Liver (tissue), 9 donors: ENCODE data around the gene UBR3. TPM values are rescaled to one million over a fixed set of nuclear protein-coding genes. Genes with fewer than 3 reads are reported as not detected.

ENCODE experiments used
- DNase-seq: peaks from one replicate; pipeline ENCODE4 v3.0.0-alpha.2; 2017; ENCODE audit warnings: low spot score
- H3K27ac ChIP-seq, 2 donors: one replicate each; pipeline ENCODE4 v1.7.0; 2013; ENCODE audit warnings: inconsistent platforms in 2 of 2, low read length in 2 of 2, control low read depth in 1 of 2, low read depth in 1 of 2, mild to moderate bottlenecking in 1 of 2
- H3K27me3 ChIP-seq, 4 donors: one replicate each; pipeline versions ENCODE4 v1.6.1 to v1.7.0; 2013; ENCODE audit warnings: low read length in 3 of 4, inconsistent platforms in 1 of 4, mild to moderate bottlenecking in 1 of 4, moderate library complexity in 1 of 4; ENCODE audit not compliant: control insufficient read depth in 4 of 4, insufficient read depth in 4 of 4
- H3K36me3 ChIP-seq, 4 donors: one replicate each; pipeline versions ENCODE4 v1.6.1 to v1.7.0; 2013; ENCODE audit warnings: low read length in 3 of 4, mild to moderate bottlenecking in 3 of 4, low read depth in 1 of 4, moderate library complexity in 1 of 4; ENCODE audit not compliant: control insufficient read depth in 4 of 4, insufficient read depth in 3 of 4
- H3K4me1 ChIP-seq, 4 donors: one replicate each; pipeline versions ENCODE4 v1.6.1 to v1.7.0; 2013; ENCODE audit warnings: low read length in 3 of 4, mild to moderate bottlenecking in 3 of 4, moderate library complexity in 1 of 4; ENCODE audit not compliant: control insufficient read depth in 4 of 4, insufficient read depth in 4 of 4
- H3K4me3 ChIP-seq, 3 donors: one replicate each; pipeline versions ENCODE4 v1.6.1 to v1.7.0; 2013; ENCODE audit warnings: low read length in 3 of 3, control low read depth in 1 of 3, low read depth in 1 of 3, mild to moderate bottlenecking in 1 of 3
- H3K9ac ChIP-seq, 2 donors: one replicate each; pipeline ENCODE4 v1.7.0; 2013; ENCODE audit warnings: low read length in 2 of 2, mild to moderate bottlenecking in 2 of 2, moderate library complexity in 2 of 2, control low read depth in 1 of 2, low read depth in 1 of 2
- H3K9me3 ChIP-seq, 4 donors: one replicate each; pipeline versions ENCODE4 v1.6.1 to v1.7.0; 2013; ENCODE audit warnings: low read length in 3 of 4; ENCODE audit not compliant: control insufficient read depth in 4 of 4
- CTCF ChIP-seq: fragments of 150-350 bp; IDR thresholded peaks from 2 replicates; pipeline ENCODE4 v1.5.1; 2017; ENCODE audit warnings: improper control_type of control experiment, low read depth, low read length; ENCODE audit not compliant: missing input control
- EGR1 ChIP-seq, 2 donors: IDR thresholded peaks; 2 replicates each; pipeline ENCODE4 v1.6.1; 2016 to 2018; ENCODE audit warnings: antibody characterized with exemption in 2 of 2, low read depth in 2 of 2
- GABPA ChIP-seq, 2 donors: IDR thresholded peaks in 1 of 2; conservative IDR thresholded peaks in 1 of 2; 2 replicates each; pipeline ENCODE4 v1.6.1; 2016; ENCODE audit warnings: antibody characterized with exemption in 2 of 2, mild to moderate bottlenecking in 1 of 2, moderate library complexity in 1 of 2
- MAX ChIP-seq: IDR thresholded peaks from 2 replicates; pipeline ENCODE4 v1.6.1; 2016; ENCODE audit warnings: antibody characterized with exemption
- NR2F2 ChIP-seq: IDR thresholded peaks from 2 replicates; pipeline ENCODE4 v1.6.1; 2016; ENCODE audit warnings: antibody characterized with exemption
- RAD21 ChIP-seq, 2 donors: IDR thresholded peaks; 2 replicates each; pipeline ENCODE4 v1.6.1; 2016; ENCODE audit warnings: antibody characterized with exemption in 2 of 2, mild to moderate bottlenecking in 2 of 2
- REST ChIP-seq: IDR thresholded peaks from 2 replicates; pipeline ENCODE4 v1.6.1; 2016; ENCODE audit warnings: antibody characterized with exemption, mild to moderate bottlenecking
- RXRA ChIP-seq, 2 donors: IDR thresholded peaks; 2 replicates each; pipeline ENCODE4 v1.6.1; 2017 to 2018; ENCODE audit warnings: antibody characterized with exemption in 2 of 2, mild to moderate bottlenecking in 1 of 2
- SP1 ChIP-seq: IDR thresholded peaks from 2 replicates; pipeline ENCODE4 v1.6.1; 2018; ENCODE audit warnings: antibody characterized with exemption, mild to moderate bottlenecking
- YY1 ChIP-seq: IDR thresholded peaks from 2 replicates; pipeline ENCODE4 v1.6.1; 2016; ENCODE audit warnings: antibody characterized with exemption, mild to moderate bottlenecking
- WGBS: extraction: QIAGEN DNeasy Blood & Tissue Kit; methylation state at CpG from one replicate; pipeline ENCODE4 v1.1.7; 2013; 5-methylcytosine and 5-hydroxymethylcytosine counted together
- polyA plus RNA-seq, 2 donors: library from polyadenylated mRNA; stranded (reverse) in 1 of 2; unstranded in 1 of 2; fragments of 200-250 nt in 1 of 2; fragments of >200 nt in 1 of 2; fragmentation: Nextera tagmentation in 1 of 2; extraction: Ambion mirVana in 1 of 2; gene quantifications; one replicate each; pipeline versions ENCODE4 v1.2.1 to v1.2.3, GENCODE V29; 2013 to 2015
- total RNA-seq, 2 donors: library from RNA; depleted of rRNA; stranded (reverse); fragments of >200 nt; gene quantifications; one replicate each; pipeline ENCODE4 v1.2.3, GENCODE V29; 2014
- donor health status: healthy.
- donor health status: healthy.
- donor health status: healthy.
- donor health status: healthy.
- donor health status: healthy.

Gene UBR3
- total and polyA plus RNA-seq, 4 donors = 8.5 to 69.4 (median 28.4) TPM

- 96% methylated on average over 2 of the region's 2 CpGs for WGBS
- H3K27me3 ChIP-seq = no peaks in the 10 kb centered on the region
- H3K27ac ChIP-seq = no peak overlapping the region
- no peak for DNase-seq
- H3K36me3 ChIP-seq = peaks cover 2 to 21% (median 16%) of the 10 kb centered on the region in 4 donors
- TF ChIP-seq EGR1 (IDR thresholded peaks at IDR 0.05; ENCODE audit: low read depth in 2 of 2) (no peak), YY1 (no peak)
- H3K4me1 ChIP-seq = no peaks in the 10 kb centered on the region
- H3K9me3 ChIP-seq = peaks cover 3 to 8% (median 7%) of the 10 kb centered on the region in 4 donors
- H3K4me3 ChIP-seq = no peak overlapping the region
- H3K9ac ChIP-seq = no peak overlapping the region
Measured at GRCh38 chr2:169994752-169995151, 167.5 kb downstream of the UBR3 start.

- H3K36me3 ChIP-seq = peaks cover 4 to 21% (median 18%) of the 10 kb centered on the region in 4 donors
- no peaks in the 10 kb centered on the region for H3K4me1 ChIP-seq
- 95% methylated on average over 9 of the region's 9 CpGs for WGBS
Measured at GRCh38 chr2:169997140-169997887, 170.1 kb downstream of the UBR3 start.

More at GRCh38 chr2:169997140-169997887, 170.1 kb downstream of the UBR3 start:
- TF ChIP-seq NR2F2 (no peak), GABPA (IDR thresholded peaks at IDR 0.05 in 1 of 2, conservative IDR thresholded peaks at IDR 0.05 in 1 of 2) (no peak), RXRA (IDR thresholded peaks at IDR 0.05) (no peak), RAD21 (IDR thresholded peaks at IDR 0.05) (no peak), CTCF (no peak), YY1 (no peak), SP1 (no peak), MAX (no peak), REST (no peak)
- Histone ChIP-seq H3K9me3 (peaks cover 3 to 8% (median 7%) of the 10 kb centered on the region in 4 donors), H3K27ac (no peak overlapping the region), H3K9ac (no peak overlapping the region), H3K4me3 (peak overlapping the region in 2 of 3 donors; percentile 27 to 30), H3K27me3 (no peaks in the 10 kb centered on the region)
- no peak for DNase-seq
